IPS-15b (cell line): ENCODE measurements around the gene UBXN2A.

ENCODE experiments used
- H3K27me3 ChIP-seq: one replicate; pipeline ENCODE4 v1.6.1; 2013; ENCODE audit warnings: low read length; ENCODE audit not compliant: control insufficient read depth, insufficient read depth
- H3K36me3 ChIP-seq: one replicate; pipeline ENCODE4 v1.6.1; 2013; ENCODE audit warnings: low read length; ENCODE audit not compliant: control insufficient read depth, insufficient read depth
- H3K4me1 ChIP-seq: one replicate; pipeline ENCODE4 v1.6.1; 2013; ENCODE audit warnings: mild to moderate bottlenecking, low read length; ENCODE audit not compliant: control insufficient read depth, insufficient read depth
- H3K4me3 ChIP-seq: one replicate; pipeline ENCODE4 v1.5.1; 2013; ENCODE audit warnings: low read depth, low read length
- H3K9ac ChIP-seq: one replicate; pipeline ENCODE4 v1.6.1; 2013; ENCODE audit warnings: low read depth, mild to moderate bottlenecking, low read length
- H3K9me3 ChIP-seq: one replicate; pipeline ENCODE4 v1.6.1; 2013; ENCODE audit warnings: mild to moderate bottlenecking, low read length; ENCODE audit not compliant: control insufficient read depth, insufficient read depth

Gene UBXN2A

DNA sequence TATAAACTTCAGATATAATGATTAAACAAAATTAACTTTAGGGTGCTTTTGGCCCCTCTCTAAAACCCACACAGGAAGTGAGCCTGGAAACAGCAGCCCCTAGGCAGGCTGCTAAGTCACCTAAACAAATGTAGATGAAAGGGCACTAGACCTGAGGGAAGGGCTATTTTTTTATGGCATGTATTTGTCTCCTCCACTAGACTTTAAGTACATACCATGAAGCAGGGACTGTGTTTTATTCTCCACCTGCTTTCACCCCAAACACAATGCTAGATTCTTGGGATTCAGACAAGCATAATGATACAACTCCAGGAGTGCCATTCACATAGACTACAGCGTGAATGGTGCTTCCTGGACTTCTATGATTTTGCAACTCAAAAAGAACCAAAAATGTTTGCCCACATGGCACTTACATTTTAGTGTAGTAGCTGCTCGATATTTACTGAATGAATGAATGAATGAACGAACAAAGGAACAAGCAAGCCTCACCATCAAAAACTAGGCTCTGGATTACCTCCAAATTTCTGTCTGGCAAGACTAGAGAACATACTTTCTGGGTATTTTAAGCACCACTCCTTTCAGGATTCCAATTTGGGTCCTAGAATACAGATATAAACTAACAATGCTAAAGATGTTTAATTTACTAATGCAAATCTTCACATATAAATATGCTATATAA is 23.4 kb upstream of the UBXN2A start:
- Histone ChIP-seq H3K9ac (no peak overlapping the region), H3K4me1 (peaks cover 8% of the 10 kb centered on the region), H3K4me3 (no peak overlapping the region)

DNA sequence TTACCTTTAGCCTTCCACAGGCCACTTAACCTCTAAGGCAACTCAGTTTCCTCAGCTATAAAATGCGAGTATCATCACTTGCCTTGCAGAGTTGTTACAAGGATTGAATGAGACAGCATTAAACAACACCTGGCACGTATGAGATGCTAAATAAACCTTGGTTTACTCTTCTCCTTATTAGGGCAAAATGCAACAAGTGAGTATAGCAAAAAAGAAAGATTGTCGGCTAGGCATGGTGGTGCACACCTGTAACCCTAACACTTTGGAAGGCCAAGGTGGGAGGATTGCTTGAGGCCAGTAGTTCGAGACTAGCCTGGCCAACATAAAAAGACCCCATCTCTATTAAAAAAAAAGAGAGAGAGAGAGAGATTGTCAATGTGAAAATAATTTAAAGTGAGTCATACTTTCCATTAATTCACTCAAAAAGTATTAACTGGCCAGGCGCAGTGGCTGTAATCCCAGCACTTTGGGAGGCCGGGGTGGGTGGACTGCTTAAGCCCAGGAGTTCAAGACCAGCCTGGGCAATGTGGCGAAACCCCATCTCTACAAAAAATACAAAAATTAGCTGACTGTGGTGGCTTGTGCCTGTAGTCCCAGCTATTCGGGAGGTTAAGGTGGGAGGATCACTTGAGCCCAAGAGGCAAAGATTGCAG is 21.3 kb upstream of the UBXN2A start:
- Histone ChIP-seq H3K36me3 (no peaks in the 10 kb centered on the region), H3K4me3 (no peak overlapping the region), H3K4me1 (peaks cover 8% of the 10 kb centered on the region), H3K9me3 (no peaks in the 10 kb centered on the region), H3K27me3 (no peaks in the 10 kb centered on the region), H3K9ac (no peak overlapping the region)

More for the DNA sequence above, 23.4 kb upstream of the UBXN2A start:
- Histone ChIP-seq H3K9me3 (no peaks in the 10 kb centered on the region), H3K36me3 (no peaks in the 10 kb centered on the region), H3K27me3 (no peaks in the 10 kb centered on the region)

DNA sequence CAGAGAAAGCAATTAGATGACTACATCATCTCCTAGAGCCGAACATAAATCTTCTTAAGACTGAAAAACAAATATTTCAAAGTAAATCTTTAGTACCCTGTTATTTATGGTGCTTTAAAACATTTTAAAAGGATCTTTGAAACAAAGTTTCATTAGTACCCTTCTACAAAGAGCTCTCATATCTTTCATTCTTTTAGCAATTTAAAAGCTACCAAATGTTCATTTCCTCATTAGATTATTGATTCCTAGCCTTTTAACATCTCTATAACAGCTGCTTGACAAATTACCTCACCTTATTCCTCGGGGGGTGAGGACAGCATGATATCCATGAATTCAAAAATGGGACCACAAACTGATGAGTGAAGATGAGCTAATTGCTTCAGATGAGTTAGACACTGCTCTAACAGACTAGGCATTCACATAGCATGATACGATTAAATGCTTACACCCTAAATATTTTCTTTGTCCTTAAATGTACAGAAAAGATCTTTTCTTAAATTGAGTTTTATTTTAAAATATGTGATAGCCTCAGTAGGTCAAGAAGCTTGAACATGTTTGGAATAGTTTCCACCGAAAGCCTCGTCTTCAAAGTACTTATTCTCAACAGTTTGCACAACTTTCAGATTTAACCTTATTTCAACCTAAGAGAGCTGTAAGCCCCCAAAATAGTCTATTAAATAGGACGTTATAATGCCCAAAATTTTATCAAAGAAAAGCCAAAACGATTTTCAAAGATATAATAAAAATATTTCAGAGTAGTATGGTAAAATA is 15.5 kb upstream of the UBXN2A start:
- no peaks in the 10 kb centered on the region for H3K36me3 ChIP-seq
- no peak overlapping the region for H3K9ac ChIP-seq
- no peaks in the 10 kb centered on the region for H3K27me3 ChIP-seq
- H3K9me3 ChIP-seq, result no peaks in the 10 kb centered on the region
- peaks cover 2% of the 10 kb centered on the region for H3K4me1 ChIP-seq
- peak overlapping the region; percentile 87 for H3K4me3 ChIP-seq

DNA sequence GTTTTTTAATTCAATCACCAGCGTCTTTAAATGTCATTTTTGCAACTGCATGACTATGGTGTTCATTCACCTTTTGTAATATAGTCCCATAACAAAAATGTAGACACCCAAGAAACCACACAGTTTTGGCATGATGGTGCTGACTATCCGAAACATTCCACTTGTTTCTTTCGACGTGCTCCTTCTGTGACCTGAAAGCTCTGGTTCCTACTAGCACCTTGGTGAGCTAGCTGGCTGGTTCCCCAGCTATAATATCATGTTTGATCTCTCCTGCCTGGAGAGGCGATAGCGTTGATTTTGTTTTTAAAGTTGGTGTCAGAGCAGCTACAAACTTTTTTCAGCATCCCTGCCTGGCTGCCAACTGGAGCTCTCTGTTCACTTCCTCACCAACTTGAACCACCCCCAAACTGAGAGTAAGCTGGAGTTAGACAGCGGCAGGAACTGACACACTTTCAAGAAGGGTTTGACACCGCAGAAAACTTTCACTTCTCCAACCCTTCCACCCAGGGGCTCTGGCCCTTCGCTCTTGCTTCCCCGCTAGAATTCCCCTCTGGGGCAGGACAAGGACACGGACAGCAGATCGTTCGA is 14.5 kb upstream of the UBXN2A start:
- Histone ChIP-seq H3K4me1 (peaks cover 2% of the 10 kb centered on the region), H3K9me3 (no peaks in the 10 kb centered on the region), H3K4me3 (peak overlapping the region; percentile 87), H3K27me3 (no peaks in the 10 kb centered on the region), H3K9ac (peak overlapping the region; percentile 94), H3K36me3 (peaks cover under 1% of the 10 kb centered on the region)

DNA sequence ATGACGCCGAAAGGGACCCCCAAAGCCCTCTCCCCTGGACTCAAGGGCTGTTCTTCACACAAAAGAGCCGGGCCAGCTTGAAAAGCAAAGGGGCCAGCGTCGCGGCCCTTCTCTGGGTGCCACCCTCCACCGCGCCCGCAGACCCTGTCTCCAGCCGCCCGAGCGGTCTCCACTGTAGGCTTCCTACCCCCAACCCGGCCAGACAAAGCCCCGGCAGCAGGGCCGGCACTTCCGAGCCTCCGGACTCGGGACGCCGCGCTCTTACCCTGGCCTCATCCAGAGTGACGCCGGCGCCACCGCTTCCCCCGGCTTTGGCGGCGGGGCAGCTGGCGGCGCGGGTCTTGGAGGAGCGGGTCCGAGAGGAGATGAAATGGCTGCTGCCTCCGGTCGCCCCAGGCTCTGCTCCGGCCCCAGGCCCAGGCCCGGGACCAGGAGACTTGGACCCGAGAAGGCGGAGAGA is 13.9 kb upstream of the UBXN2A start:
- Histone ChIP-seq H3K4me3 (peak overlapping the region; percentile 87), H3K4me1 (peaks cover 2% of the 10 kb centered on the region)

DNA sequence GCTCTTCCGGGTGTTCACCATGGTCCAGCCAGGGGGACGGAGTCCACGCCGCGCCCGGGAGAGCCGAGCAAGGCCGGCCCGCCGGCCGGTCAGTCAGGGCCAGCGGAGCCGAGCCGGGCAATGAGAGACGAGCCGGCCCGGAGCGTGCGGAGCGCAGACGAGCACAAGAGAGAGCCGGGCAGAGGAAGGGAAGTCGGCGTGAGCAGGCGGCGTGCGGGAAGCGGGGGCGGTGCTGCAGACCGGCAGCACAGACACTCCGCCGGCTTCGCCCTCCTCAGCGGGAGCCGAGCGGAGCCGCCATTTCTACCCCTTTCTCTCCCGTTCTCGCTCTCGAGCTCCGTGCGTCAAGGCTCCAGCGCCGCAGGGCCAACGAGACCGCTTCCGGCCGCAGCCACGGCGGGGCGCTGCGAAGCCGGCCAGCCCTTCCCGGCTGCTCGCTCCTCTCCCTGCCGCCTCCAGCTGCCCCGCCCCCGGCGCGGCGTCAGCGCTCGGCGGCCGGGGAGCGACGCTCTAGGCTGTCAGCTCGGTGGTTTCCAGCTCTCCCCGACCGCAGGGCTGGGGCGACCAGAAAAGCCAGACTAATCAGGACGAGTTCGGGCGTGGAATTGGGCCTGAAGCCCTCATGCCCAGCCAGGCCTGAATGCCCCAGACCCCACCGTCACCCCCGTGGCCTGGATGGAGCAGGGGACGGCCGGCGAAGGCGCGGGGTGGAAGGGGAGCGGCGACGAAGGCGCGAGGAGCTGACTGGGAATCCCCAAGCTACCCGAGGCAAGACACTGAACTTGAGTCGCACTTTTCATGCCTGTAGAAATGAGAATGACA is 13.3 kb upstream of the UBXN2A start, which contains the start of gene ATAD2B:
Gene ATAD2B (minus strand): TSS at position 374 of the 822 bp plus-strand sequence. CDS start 353 bp downstream, at position 21.
- Histone ChIP-seq H3K9me3 (no peaks in the 10 kb centered on the region), H3K27me3 (no peaks in the 10 kb centered on the region), H3K4me1 (peaks cover 2% of the 10 kb centered on the region), H3K9ac (peak within 1 kb of the TSS; percentile 94), H3K36me3 (peaks cover 2% of the 10 kb centered on the region), H3K4me3 (peak within 1 kb of the TSS; percentile 87)

More for the DNA sequence above, 13.9 kb upstream of the UBXN2A start:
- Histone ChIP-seq H3K36me3 (peaks cover 2% of the 10 kb centered on the region), H3K27me3 (no peaks in the 10 kb centered on the region), H3K9ac (peak overlapping the region; percentile 94), H3K9me3 (no peaks in the 10 kb centered on the region)

DNA sequence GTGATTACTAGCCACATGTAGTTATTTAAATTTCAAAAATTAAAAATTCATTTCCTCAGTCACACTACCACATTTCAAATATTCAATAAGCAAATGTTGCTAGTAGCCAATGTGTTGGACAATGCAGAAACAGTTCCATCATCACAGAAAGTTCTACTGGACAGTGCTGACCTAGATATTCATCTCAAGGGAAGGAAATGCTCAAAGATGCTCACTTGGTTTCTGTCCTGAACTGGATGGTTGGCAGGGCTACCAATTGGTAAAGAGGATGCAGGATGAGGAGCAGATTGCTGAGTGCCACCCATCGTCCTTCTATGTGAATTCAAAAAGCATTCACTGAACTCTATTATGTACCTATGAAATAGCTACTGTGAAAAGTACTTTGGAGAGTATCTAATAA is 6.0 kb upstream of the UBXN2A start:
- Histone ChIP-seq H3K36me3 (peaks cover 2% of the 10 kb centered on the region), H3K4me1 (no peaks in the 10 kb centered on the region), H3K27me3 (no peaks in the 10 kb centered on the region), H3K9me3 (no peaks in the 10 kb centered on the region), H3K9ac (no peak overlapping the region), H3K4me3 (no peak overlapping the region)

DNA sequence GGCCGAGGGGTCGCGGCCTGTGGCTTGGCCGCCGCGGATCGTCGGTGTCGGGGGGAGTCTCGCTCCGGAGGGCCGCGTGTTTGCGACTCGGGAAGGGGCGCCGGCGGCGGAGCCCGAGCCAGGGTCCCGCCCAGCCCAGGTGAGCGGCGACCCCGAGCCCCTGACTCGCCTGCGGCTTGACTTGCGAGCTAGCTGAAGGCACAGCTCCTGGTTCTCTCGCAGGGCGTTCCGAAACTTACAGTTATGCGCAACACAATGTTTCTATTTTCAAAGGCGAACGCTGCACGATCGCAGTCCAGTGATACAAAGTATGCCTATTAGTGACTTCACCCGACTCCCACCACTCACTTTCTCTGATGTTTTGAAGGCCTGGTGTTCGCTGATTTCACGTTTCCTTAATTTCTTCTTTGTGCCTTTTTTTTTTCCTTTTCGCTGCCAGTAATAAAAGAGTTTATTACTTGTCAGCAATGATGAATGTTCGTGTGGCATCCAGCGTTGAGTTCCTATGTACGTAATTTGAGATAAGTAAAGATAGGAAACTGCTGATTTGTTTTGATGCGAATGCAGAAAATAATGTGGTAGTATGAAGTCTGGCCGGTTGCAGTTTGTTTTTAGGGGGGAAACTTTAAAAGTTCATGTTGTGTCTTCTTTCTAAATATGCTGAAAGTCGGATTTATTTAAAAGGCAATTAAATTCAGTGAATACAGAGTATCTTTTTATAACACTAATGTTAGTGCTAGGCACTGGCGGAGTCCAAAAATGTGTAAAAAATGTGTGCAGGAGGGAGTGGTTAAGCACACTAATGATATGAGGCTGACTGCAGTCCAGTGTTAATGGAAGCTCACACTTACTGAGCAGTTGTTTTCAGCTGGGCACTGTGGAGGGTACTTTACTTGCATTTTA is 706 bp downstream of the UBXN2A start:
- Histone ChIP-seq H3K36me3 (no peaks in the 10 kb centered on the region), H3K4me3 (peak overlapping the region; percentile 89), H3K4me1 (peaks cover 3% of the 10 kb centered on the region), H3K27me3 (no peaks in the 10 kb centered on the region), H3K9me3 (no peaks in the 10 kb centered on the region), H3K9ac (peak overlapping the region; percentile 66)

DNA sequence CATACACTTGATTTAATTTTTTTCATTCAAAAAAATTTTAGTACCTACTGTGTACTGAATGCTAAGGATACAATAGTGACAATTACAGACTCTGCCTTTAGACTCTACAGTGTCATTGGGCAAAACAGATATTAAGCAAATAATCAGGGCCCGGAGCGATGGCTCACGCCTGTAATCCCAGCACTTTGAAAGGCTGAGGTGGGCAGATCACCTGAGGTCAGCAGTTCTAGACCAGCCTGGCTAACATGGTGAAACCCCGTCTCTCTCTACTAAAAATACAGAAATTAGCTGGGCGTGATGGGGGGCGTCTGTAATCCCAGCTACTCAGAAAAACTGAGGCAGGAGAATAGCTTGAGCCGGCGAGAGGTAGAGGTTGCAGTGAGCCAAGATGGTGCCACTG is 1.4 kb downstream of the UBXN2A start:
- Histone ChIP-seq H3K9ac (no peak overlapping the region), H3K4me1 (peaks cover 3% of the 10 kb centered on the region), H3K27me3 (no peaks in the 10 kb centered on the region), H3K9me3 (no peaks in the 10 kb centered on the region), H3K4me3 (no peak overlapping the region), H3K36me3 (no peaks in the 10 kb centered on the region)

DNA sequence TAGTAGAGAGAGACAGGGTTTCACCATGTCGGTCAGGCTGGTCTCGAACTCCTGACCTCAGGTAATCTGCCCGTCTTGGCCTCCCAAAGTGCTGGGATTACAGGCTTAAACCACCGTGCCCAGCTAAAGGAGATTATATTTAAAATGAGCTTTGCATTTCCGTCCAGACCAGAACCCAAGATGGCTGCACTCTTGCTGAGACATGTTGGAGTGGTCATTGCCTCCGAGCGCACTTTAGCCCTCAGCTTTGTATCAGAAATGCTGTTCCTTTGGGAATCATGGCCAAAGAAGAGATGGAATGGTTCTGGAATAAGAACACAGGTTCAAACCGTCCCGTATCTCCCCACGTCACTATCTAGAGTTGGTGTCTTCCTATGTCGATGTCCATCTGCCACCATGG is 3.4 kb downstream of the UBXN2A start:
- Histone ChIP-seq H3K36me3 (no peaks in the 10 kb centered on the region), H3K27me3 (no peaks in the 10 kb centered on the region), H3K4me1 (peaks cover 3% of the 10 kb centered on the region), H3K4me3 (no peak overlapping the region), H3K9ac (no peak overlapping the region), H3K9me3 (no peaks in the 10 kb centered on the region)
